GM18519 (cell line): Measurements from ENCODE around the gene PLXNB2.

ENCODE experiments used
- ATAC-seq: cut with Tn5 transposase; IDR thresholded peaks from one replicate; pipeline ENCODE4 v1.9.1; 2021; ENCODE audit warnings: mild to moderate bottlenecking, moderate library complexity; ENCODE audit not compliant: unreplicated experiment, low FRiP score

The PLXNB2 gene

DNA sequence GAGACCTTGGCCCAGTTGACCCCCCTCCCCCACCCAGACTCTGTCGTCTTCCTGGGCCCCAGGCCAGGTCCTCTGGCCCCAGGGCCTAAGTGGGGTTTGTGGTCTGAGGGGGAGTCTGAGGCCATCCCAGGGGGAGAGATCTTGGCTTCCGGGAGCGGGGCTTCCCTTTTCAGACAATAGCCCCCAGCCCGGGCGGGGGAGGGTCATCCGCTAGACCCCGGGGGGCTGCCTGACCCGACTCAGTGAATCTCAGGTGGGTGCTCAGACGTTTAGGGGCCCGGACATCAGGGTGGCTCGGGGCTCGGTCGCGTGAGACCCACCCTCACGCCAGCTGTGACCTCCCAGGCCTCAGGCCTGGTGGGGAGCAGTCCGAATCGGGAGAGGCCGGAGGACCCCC is 37.9 kb downstream of the PLXNB2 start:
- no peak for ATAC-seq

DNA sequence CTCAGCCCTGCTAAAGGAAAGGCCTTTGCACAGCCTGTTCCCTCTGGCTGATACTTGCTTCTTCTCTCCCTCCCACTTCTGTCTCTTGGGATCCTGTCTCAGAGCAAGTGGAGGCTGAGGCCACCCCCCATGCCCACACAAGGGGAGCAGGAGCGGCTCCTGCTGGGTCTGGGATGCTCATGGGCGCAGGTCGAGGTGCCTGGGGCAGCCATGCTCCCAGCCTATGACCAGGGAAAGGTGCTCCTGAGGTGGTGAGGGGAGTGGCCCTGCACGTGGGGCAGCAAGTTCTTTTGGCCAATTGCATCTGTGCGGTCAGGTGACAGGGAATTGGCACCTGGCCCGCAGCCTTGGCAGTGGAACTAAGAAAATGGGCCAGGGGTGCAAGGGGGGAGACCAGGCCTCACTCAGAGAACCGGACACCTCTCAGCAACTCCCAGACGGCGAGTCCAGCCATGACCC is 38.8 kb downstream of the PLXNB2 start:
- ATAC-seq, result no peak

DNA sequence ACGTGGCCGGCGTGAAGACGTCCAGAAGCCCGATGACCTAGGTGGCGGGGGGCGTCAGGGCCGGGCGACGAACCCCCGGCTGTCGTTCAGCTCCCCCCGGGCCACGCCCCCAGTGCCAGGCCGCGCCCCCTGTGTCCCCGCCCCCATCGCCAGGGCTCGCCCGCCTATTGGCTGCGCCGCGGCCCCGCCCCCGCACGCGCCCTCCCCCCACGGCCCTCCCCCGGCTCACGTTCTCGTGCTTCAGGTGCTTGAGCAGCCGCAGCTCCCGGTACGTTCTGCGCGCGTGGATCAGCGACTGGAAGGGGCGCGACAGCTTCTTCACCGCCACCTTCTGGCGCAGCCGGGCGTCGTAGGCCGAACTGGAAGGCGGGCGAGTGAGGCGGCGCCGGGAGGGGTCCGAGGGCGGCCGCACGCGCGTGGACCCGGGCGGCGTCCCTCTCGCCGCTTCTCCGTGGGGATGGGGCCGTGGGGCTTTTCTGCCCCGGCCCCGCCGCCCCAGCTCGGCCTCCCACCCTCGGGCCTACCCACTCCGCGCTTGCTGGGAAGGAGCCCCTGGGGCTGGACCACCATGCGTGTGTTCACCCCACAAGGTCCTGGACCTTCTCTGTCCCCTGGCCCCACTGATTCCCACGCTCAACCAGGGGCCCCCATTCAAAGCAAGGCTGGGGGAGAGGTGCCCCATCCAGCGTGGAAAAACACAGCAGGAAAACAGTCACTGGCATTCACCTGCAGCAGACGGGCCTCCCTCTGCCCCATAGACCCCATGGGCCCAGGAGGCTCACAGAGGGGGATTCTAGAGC is 39.7 kb downstream of the PLXNB2 start:
- ATAC-seq, result no peak

DNA sequence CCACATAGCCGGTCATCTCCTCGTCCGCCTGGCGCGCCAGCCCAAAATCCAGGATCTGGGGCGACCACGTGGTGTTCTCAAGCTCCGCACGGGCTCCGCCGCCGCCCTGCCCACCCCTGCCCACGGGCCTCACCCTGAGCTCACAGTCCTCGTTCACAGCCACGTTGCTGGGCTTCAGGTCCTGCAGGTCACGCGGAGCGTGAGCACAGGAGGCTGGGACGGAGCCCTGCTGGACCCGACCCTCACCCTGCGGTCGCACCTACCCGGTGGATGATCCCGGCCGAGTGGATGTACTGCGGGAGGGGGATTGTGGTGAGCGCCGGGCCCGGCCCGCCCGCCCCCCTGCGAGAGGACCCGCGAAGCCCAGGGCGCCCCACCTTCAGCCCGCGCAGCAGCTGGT is 40.5 kb downstream of the PLXNB2 start:
- ATAC-seq, result no peak

DNA sequence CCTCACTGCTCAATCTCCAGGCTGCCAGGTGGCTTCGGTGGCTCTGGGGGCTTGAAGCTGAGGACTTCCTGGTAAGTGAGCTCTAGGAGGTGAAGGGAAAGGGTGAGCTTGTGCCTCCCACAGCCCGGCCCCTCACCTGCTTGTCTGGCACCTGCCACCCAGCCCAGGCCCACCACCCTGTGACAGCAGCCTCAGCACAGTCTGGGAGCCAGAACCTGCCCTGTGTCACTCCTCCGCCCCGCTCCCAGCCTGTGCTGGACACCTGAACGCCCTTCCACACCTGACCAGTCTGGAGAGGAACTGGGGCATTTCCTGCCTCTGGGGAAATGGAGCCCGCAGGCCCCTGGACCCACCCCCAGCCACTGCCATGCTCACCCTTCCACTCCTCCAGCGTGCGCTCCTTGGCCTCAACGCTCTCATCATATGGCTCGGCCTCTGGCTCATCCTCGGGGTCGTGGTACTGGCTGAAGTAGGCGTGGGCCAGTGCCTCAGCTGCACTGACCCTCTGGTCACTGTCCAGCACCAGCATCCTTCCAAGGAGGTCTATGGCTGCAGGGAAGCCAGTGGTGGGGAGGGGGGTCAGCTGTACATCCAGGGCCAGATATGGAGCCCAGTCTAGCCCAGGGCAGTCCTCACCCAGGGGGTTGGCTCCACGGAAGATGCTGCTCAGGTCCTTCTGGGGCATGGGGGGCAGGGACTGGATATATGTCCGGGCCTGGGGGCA is 42.3 kb downstream of the PLXNB2 start:
- no peak for ATAC-seq

DNA sequence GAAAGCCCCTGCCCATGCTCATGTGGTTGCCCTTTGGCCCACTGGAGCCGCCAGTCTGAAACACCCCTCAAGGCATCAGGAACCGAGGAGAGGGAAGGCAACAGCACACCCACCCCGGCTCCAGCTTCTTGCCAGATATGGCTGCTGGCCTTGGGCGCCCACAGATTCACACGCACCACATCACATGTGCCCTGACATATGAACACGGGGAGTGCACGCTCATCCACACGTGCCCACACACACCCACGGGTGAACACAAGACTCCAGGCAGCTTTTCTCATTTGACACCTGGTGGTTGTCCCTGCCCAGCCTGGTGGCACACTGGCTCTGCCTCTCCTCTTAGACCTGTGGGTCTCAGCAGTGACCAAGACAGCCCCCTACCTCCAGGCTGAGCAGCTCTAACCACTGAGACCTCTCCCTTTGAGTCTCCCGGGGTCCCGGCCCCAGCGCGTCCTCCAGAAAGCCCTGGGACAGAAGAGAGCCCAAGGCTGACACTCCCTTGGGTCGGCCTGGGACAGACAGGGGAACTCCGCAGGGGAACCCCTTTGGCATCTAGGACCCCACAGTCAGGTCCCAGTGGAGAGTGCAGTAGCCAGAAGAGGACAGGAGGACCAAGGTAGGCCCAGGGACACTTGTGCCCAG is 43.2 kb downstream of the PLXNB2 start:
- ATAC-seq, result no peak

DNA sequence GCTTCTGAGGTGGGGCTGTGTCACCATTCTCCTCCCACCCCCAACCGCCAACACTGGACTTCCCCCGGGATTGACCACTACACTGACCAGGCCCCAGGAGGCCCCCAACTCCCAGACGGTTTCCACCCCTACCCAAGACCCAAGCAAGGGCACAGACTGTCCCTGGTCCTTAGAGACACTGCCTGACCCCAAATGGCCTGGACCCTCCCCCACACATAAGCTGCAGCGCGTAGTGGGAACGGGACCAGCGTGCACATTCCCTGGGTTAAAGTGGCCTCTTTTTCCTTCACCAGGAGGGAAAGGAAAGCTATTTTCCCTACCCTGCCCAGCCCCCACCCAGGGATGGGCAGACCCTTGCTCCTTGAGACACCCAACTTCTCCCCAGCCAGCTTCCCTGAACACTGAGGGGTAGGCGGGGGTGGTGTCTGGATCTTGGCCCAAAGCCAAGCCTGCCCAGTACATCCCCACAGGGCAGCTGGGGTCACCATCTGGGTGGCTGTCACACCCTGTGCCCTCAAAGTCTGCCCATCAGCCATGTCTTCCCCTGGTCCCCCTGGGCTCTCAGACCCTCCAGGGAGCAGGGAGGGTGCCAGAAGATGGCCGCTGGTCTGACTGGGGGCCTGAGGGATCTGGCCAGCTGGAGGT is 44.4 kb downstream of the PLXNB2 start:
- ATAC-seq, result no peak

DNA sequence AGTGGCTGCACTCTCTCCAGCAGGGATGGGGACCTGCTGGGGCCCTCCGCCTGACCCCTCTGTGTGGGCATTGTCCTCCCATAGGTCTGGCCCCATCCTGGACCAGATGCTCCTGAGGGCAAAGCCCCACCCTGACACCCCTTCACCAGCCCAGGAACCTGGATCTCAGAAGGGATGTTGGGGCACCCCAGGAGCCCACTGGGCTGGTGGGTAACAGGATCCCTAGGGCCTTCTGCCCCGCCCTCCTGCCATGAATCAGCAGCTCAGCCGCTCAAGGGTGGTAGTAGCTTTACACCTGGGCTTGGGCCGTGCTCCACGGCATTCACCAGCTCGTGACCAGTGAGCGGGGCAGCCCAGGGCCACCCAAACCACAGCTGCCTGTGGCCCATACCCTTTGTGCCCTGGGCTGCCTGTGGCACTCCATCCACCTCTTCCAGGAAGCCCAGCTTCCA is 45.0 kb downstream of the PLXNB2 start:
- ATAC-seq, result no peak

DNA sequence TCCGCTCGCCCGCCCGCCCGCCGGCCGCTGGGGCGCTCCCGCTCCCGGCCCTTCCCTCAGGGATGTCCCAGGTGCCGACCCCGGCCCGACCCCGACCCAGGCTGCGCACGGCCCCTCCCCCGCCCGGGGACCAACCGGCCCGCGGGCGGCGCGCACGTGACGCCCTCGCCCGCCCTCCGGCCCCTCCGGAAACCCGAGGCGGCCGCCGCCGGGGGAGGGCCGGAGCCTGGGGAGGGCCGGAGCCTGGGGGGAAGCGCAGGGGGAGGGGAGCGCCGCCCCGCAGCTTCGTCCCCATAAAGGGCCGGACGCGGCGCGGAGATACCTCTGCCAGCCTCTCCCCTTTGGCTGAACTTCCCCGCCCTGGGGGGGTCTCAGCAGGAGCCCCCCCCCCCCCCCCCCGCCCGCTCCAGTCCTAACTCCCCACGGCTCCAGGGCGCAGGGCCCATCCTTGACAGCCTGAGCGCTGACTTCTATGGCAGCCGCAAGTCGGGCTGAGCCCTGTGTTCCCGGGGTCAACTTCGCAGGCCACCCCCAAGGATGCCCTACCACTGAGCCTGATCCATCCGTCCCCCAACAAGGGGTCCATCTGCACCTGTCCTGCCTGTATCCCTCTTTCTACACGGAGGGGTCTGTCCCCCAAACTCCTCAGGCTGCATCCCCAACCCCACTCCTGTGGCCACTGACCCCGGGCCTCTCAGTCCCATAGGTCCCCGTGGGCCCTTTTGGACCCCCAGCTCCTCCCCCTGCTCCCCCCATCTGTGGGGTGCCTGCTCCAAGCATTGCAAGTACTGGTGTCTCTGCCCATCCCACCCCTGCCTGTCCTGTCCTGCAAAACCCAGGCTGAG is 45.6 kb downstream of the PLXNB2 start, which contains the start of gene MAPK12:
Gene MAPK12, minus strand, starts transcription at position 69 of the 845 bp plus-strand sequence. CDS start 174 bp downstream, outside the sequence.
- ATAC-seq, result no peak

DNA sequence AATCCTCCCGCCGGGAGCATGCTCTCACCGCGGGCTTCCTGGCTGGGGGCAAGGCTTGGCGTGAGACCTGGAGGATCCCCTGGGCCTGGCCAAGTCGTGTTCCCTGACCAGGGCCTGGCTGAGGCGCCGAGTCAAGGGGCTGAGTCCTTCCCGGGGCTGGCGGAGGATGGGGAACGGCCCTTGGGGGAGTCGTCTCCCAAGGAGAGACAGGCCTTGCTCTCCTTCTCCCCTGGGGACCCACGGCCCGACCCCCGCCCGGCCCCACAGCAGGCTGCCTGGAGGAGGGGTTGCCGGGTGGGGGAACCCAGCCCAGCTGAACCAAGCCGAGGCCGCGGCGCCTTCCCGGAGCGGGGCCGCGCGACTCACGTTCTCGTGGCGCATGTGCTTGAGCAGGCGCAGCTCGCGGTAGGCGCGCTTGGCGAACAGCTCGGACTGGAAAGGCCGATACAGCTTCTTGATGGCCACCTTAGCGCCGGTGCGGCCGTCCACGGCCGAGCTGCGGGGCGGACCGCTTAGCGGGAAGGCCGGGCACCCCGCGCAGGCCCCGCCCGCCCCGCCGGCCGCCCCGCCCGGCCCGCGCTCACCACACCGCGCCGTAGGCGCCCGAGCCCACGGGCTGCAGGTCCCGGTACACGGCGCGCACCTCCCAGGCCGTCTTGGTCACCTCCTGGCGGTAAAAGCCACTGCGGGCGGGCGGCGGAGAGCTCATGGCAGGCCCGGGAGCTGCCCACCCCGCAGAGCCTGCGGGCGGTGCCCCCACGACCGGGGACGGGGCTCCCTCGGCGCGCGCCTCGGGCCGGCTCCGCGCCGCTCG is 46.4 kb downstream of the PLXNB2 start:
- no peak for ATAC-seq

DNA sequence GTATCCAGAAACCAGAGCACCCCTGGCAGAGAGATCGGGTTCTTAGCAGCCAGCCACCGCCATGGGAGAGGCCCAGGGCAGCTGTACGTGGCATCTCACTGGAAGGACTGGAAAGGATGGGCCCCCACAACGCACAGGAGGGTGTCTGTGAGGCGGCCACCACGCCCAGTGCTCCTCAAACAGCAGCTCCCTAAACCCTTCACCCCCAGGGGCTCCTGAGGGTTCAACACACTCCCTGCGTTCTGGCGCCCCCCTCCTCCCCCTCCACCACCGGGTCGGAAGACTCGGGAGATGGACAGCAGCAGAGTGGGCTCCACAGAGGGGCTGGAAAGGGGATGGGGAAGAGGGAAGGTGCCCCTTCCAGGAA is 47.0 kb downstream of the PLXNB2 start:
- no peak for ATAC-seq

DNA sequence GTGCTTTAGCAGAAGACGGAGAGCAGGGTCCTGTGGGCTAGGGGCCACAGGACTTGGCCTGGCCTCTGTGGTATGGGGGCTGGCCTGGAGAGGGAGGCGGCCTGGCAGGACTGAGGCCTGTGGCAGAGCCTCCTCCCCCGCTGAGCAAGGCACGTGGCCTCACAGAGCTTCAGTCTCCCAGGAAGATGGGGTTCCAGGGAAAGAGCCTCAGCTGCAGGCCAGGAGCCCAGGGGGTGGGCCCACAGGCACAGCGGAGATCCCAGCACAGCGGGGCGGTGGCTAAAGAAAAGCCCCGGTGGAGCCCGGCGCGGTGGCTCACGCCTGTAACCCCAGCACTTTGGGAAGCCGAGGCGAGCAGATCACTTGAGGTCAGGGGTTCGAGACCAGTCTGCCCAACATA is 48.1 kb downstream of the PLXNB2 start:
- ATAC-seq, result no peak

DNA sequence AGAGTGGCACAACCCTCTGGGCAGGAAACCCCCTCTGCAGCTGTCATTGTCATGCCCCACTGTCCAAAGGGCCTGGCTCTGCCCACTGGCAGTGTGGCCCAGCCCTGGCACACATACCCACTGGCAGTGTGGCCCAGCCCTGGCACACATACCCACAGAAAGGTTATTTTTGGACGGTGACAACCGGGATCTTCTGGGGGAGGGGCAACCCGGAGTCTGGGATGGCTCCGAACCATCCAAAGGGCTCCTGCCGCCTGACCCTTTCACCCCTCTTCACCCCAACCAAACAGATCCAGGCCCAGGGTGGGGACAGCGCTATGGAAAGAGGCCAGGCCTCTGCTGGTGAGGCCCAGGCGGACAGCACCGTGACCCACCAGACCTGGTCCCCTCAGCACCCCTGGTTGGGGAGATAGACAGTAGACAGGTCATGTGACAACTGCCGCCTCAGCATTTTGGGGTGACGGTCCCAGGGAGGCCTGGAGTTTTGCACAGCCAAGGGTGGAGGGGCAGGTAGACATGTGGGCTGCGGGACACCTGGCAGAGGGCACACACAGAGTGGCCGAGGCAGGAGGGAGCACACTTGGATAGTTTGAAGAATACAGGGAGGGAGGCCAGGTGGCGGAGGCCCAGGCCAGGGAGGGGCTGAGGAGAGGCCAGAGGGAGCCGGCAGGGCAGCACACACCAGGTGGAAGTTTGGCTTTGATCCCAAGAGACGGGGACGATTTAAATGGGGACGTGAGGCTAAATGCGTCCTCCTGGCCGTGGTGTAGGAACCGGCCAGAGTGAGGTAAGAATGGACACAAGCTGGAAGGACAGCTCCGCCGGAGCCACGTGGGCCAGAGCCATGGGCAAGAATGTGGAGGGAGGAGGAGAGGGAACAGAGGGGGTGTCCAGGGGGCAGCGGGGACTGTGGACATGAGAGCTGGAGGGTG is 48.8 kb downstream of the PLXNB2 start:
- no peak for ATAC-seq

DNA sequence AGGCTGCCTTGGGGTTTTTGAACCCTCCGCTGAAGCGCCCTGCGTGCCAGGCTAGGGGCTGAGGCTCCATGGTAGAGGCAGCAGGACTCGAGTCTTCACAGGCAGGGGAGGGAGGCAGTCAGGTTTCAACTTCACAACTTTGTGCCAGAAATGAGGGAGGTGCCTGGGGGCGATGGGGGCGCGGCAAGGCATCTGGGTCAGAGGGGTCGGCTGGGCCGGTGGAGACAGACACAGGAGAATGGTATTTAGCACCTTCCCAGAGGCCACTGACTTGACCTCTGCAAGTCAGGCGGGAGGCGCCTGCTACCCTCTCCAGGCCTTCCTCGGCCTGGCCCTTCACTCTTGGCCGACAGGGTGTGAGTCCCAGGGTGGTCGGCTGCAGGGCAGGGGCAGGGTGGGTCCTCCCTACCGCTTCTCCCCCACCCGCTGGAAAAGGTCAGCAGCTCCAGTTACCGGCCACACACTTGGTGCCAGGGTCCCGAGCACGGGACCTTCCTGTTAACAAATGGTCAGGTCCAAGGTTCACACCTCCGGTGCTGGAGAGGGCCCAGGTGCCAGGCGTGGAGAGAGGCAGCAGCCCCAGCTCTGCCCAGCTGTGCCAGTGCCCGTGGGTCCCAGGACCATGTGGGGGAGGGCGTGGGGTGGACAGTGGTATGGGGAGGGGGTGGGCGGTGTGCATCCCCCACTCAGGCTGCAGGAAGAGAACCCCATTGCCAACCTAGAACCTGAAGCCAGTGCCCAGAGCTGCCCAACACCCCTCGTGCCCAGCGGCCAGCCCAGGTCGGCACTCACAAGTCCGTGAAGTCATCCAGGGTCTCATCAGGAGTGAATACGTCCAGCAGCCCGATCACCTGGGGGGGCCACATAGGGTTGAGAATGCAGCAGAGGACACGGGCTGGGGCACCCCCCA is 49.7 kb downstream of the PLXNB2 start:
- no peak for ATAC-seq

DNA sequence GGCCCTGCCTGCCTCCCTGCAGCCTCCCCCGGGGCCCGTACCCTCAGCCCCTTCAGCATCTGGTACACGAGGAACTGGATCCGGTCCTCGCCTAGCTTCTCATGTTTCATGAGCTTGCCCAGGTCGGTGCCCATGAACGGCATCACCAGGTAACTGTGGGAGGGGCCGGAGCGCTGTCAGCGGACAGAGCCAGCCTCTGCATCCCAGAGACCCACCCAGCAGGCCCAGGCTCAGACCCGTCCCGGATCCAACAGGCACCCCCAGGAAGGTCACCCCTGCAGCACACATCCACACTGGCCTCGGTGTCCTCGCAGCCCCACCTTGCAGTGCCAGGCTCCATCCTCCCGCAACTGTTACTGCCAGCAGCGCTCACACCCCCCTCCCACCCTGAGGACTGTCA is 50.4 kb downstream of the PLXNB2 start:
- ATAC-seq, result no peak

DNA sequence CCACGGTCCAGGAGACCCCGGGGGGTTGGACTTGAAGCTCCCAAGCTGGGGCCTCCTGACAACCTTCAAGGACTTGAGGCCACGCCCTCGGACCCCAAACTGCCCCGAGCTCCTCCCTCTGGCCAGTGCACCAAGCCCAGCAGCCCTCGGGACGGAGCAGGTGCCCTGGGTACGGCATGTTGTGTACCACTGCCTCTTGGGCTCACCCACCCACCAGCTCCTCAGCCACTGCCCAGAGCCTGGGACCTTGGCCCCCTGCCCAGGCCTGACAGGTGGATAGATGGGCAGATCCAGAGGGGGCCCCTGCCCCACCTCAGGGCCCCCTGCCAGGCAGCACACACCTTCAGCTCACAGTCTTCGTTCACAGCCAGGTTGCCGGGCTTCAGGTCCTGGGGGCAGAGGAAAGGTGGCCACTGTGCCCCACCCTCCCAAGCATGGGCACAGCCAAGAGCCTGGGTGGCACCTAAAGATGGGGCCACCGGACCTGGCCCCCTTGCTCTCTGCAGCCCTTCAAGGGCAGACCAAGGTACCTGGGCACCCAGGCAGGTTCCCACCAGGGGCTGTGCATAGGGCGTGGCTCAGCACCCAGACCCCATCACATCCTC is 51.1 kb downstream of the PLXNB2 start:
- ATAC-seq, result no peak

DNA sequence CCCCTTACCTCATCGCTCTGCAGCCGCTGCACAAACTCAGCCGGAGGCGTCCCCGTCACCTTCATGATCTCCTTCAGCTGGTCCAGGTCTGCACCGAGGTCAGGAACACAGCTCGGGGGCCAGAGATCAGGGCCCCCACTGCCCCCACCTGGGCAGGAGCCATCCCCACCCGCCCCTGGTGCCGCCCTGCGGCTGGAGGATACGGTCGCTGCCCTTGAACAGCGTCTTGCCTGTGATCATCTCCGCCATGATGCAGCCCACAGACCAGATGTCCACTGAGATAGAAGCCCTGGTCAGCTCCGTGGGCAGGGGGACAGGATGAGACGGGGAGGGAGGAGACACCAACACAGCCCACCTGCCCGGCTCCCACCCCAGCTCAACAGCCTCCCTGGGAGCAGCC is 51.8 kb downstream of the PLXNB2 start:
- no peak for ATAC-seq
